Stimulated activated CD8-positive, alpha-beta memory T cell treated with anti-CD3 and anti-CD28 coated beads, Interleukin-7, amount 100 ng/mL, for 24 hours (primary cell): ENCODE data around the gene ACTN4.

Experiments used
- DNase-seq: peaks from one replicate; pipeline ENCODE4 v3.0.0-alpha.2; 2020; ENCODE audit warnings: low read depth

The ACTN4 gene

DNA sequence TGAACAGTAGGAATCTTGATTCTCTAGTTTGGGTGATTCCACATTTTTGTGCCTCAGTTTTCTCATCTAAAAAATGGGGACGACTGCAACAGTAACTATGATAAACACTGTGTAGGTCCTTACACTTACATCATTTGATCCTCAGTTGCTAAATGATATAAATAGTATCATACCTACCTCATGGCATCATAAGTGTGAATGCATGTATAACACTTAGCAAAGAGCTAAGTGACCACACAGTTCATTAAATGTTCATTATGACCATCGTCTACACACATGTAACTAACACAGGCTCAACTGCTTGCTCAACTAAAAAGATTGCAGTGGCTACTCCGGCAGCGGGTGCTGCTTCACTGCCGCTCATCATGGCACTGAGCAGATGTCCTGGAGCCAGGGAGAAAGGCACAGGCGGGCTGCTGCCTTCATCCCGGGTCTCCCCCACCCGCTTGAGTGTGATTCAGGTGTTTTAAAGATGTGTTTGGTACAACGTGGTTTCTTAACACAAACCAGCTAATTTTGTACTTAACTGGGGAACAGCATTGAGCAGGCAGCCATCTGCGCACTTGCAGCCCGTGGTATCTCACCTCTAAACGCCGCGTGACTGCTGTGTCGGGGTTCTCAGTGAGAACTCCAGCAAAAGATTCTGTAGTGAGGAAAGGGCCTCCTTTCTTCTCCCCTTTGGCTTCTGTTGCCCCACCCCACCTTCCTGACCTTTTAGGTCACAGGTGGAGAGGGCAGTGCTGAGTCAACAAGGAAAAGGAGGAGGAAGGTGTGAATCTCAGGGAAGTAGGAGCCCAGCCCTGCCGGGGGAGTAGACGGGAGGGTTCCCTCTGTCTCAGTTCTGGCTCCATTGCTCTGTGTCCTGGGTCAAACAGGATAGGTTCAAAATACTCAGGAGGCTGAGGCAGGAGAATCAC is 11.7 kb upstream of the ACTN4 start:
- no peak for DNase-seq

- no peak for DNase-seq
Measured at GRCh38 chr19:38638461-38638860, 9.0 kb upstream of the ACTN4 start.

GRCh38 chr19:38639679-38640078 is 7.8 kb upstream of the ACTN4 start:
- DNase-seq: no peak

GRCh38 chr19:38640368-38640767 is 7.1 kb upstream of the ACTN4 start:
- no peak for DNase-seq

DNA sequence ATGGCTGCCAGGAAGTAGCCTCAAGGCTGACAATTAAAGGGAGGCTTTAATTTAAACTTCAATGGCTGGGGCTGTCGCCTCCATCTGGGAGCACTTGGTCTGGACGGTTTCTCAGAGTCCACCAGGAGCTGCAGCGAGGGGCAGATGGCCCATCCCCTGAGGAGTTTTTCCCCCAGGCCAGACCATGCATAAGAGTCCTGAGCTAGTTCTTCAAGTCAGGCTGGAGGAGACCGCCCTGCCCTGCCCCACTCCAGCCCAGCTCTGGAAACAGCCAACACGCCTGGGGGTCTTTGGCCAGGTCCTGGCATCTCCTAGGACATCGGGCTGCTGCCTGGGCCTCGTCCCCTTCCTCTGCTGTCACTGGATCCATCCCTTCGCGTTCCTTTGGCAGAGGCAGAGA is 5.3 kb upstream of the ACTN4 start:
- no peak for DNase-seq

DNA sequence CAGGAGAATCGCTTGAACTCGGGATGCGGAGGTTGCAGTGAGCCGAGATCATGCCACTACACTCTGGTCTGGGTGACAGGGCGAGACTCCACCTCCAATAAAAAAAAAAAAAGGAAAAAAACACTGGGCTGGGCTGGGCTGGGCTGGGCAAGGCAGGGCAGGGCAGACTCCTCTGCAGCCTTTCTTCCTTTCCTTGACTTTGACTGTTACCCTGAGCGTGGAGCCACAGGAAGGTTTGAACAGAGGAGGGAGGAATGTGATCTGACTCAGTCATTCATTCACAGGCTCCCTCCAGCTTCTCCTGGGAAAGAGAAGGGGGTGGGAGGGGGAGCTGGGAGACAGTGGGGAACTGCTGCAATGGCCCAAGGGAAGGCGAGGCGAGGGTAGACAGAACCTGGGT is 2.7 kb upstream of the ACTN4 start:
- no peak for DNase-seq

- no peak for DNase-seq
Measured at GRCh38 chr19:38647966-38648768, 718 bp downstream of the ACTN4 start.

DNA sequence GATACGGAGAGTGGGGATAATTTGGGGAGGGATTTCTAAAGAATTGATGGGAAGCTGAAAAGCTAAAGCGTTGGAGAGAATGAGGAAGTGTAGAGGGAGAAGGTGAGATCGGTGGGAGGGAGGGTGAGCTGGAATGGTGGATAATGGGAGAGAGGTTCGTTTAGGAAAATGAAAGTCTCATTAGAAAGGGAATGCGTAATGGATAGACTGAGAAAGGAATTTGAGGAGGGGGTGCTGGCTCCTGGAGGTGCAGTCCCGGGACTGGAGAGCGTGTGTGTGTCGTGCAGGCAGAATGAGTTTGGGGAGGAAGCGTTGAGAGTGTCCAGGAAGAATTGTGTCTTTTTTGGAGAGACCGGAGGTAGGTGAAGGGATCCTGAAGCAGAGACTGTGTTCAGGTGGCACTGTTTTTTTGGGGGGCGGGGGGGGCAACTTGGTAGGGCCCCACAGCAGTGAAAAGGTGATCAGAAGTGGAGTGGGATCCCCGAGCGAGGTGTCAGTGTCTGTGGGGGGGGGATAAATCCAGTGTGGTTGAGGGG is 1.4 kb downstream of the ACTN4 start:
- no peak for DNase-seq

DNA sequence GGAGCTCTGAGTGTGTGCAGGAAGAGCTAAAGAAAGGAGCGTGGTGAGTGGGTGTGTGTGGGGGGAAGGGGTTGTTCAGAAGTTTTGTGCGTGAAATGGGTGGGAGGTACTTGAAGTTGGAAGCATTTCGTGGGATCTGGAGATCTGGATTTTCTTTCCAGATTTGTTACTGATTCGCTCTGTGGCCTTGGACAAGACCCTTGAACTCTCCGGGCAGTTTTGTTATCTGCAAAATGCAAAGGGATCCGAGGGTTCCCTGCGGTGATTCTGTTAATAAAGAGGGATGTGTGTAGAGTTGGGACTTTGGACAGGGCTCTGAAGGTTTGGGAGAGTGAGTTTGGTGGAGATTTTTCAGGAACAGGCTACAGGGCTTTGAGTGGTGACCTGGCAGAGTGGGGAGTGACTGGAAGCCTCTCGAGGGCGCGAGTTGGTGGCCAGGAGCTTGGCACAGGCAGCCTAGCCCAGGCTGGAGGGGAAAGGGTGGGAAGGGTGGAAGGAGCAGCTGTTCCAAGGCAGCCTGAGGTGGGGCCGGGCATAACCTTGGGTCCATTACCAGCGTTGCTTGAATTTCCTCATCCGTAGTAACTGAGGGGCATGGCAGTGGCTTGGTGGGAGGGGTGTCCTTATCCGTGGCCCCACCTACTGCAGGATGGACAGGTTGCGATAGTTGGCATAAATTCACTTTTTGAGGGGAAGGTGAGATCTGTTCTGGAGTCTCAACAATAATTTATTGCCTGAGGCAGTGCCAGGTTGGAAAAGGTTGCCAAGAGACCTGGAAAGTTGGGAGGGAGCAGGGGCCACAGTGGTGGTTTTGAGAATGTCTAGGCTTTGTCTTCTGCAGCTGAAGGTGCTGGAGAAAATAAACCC is 2.1 kb downstream of the ACTN4 start:
- DNase-seq: no peak

GRCh38 chr19:38650172-38650775 is 2.8 kb downstream of the ACTN4 start:
- DNase-seq: no peak

GRCh38 chr19:38650911-38651584 is 3.6 kb downstream of the ACTN4 start:
- DNase-seq: no peak

DNA sequence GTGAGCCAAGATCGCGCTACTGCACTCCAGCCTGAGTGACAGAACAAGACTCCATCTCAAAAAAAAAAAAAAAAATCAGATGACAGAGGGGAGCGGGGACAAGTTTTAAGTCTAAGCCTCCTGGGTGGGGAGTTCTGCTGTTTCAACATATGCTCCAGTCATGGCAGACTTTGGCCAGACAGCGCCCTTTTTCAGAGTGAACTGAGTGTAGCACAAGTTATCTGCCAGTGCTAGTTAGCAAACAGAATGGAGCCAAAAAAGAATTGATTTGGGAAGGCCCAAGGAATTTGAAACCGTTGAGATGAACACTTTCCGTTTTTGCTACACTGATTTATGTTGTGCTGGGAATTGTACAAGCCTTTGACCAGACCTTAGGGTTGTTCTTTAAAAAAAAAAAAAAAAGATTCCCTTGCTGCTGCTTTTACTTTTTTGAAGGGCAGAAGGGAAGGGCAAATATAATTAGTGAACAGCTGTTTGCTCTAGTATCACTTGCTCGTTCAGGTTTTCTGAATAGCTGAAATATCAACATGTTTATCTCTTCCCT is 5.7 kb downstream of the ACTN4 start:
- DNase-seq: no peak

DNA sequence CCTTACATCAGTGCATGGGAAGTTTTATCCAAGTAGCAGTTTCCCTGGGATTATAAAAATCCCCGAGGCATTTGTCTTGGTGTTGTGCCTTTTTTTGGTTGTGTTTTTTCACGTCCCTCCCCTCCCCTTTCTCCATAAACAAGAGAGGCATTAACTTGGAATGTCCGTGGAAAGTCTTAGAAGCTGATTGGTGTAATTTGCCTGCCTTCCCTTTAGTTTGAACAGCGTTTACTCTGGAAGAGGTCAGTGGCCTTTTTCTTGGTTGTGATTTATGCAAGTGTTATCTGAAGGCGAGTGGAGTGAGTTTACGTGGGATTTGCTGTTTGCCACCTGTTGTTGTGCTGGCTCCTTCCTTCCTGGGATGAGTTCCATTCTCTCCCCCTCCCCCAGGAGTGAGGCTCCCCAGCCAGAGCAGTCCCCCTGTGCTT is 7.2 kb downstream of the ACTN4 start:
- DNase-seq: no peak

DNA sequence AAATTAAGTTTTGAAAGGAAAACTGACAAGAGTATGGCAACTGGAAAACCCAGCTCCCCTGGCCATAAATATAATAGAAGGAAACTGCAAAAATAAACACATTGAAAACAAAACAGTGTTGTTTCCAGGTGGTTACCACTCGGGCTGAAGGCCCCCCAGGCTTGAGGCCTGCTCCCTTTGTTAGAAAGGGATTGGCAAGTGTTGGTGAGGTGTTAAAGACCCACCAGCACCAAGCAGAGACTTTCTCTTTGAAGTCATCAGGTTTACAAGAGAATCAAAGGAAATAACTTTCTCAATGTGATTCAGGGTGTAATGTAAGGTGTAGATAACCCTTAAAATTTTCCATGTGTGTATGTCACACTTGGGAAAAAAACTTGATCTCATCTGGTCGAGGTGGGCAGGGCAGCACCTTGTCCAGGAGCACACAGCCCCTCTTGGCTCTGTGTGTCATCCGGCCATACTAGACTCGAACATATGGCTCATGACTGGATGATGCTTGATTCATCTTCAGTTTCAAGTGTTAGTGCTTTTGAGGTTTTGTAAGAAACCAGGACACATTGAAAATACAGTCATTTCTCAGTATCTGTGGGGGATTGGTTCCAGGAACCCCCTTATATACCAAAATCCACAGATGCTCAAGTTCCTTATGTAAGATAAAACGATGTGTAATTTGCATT is 7.8 kb downstream of the ACTN4 start:
- no peak for DNase-seq

- DNase-seq: no peak
Measured at GRCh38 chr19:38656171-38656981, 8.9 kb downstream of the ACTN4 start.

DNA sequence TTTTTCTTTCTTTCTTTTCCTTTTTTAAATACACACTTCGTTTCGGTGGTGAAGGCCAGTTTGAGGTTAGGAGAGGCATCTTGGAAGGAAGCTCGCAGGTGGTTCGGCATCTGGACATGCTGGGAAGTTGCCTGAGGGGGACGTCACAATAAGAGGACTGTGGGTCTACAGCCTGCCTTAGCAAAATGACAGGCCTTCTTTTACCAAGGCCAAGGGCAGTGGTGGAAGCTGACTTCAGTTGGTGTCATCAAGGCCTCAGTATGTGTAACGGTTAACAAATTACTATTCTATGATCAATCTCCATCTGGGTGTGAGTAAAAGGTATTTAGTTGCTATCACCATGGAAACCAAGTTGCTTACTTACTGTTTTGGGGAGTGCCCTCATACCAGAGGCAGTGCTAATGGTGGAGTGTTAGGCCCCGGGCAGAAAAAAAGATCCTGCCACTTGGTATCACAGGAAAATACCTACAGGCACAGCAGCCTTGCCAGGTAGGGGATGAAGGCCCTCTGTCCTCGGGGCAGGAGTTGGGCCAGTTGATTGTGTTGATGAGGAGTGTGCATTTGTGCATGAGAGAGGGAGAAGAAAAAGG is 10.3 kb downstream of the ACTN4 start:
- no peak for DNase-seq

DNA sequence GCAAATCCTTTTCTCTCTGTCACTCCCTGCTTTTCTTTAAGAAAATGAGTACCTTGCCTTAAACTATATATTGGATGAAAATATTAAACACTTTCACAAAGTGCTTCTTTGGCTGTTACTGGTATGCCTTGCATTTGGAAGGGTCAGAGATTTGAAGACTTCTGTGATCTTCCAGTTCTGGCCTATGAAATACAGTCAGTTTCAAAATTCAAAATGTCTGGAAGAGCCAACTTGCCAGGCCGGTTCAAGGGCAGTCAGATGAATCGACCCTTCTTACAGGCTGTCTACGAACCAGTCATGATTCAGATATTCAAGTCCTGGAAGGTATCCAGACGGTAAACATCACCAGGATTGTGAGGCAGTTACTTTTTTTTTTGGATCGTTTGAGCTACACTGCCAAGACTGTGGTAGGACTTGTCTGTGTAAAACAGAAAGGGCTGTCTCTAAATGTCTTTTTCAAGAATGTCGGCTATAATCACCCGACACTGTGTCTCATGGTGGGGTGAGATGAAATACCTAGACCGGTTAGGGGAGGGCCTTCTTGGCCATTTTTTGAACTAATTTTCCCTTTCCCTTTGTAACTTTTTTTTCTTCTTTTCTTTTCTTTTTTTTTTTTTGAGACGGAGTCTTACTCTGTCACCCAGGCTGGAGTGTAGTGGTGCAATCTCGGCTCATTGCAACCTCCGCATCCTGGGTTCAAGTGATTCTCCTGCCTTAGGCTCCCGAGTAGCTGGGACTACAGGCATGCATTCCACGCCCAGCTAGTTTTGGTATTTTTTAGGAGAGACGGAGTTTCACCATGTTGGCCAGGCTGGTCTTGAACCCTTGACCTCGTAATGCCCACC is 11.2 kb downstream of the ACTN4 start:
- no peak for DNase-seq

GRCh38 chr19:38660724-38661123 is 13.3 kb downstream of the ACTN4 start:
- no peak for DNase-seq
